HT1080 (cell line): Measurements from ENCODE around the gene TBCCD1. TPM values are rescaled to one million over a fixed set of nuclear protein-coding genes. Genes with fewer than 3 reads are reported as not detected.

Experiments
- total RNA-seq: library from RNA; depleted of rRNA; stranded (reverse); fragments of >200 nt; shearing (Covaris generic); gene quantifications from 2 replicates; pipeline ENCODE4 v1.2.3, GENCODE V29; 2014; rRNA removed

Gene TBCCD1
- total RNA-seq, 1 experiment from 2014 or later = 28.3 TPM

Other genes starting within 250 kb of the TBCCD1 start
- gene DGKG, start 205.1 kb downstream of the TBCCD1 start, total RNA-seq = 20.3 and 22.0 TPM in 2 replicates
- 0.13 and 0.94 TPM in 2 replicates for gene CRYGS, start 23.0 kb downstream of the TBCCD1 start, total RNA-seq
- gene DNAJB11, start 3.4 kb upstream of the TBCCD1 start, total RNA-seq = 103 and 104 TPM in 2 replicates
- 0.32 TPM in 1 of 2 replicates, not detected in the other for gene AHSG, start 45.7 kb upstream of the TBCCD1 start, total RNA-seq
- 1.8 and 1.9 TPM in 2 replicates for gene FETUB, start 73.1 kb upstream of the TBCCD1 start, total RNA-seq
- gene HRG, start 98.7 kb upstream of the TBCCD1 start, total RNA-seq = 0.05 TPM in 1 of 2 replicates, not detected in the other
- gene KNG1, start 150.0 kb upstream of the TBCCD1 start, total RNA-seq = not detected in 2 replicates
- gene EIF4A2, start 216.2 kb upstream of the TBCCD1 start, total RNA-seq = 557 and 581 TPM in 2 replicates
- gene RFC4, start 239.1 kb upstream of the TBCCD1 start, total RNA-seq = 84.7 and 95.1 TPM in 2 replicates